Stimulated activated memory B cell treated with anti-CD40 and anti-IgM and Interleukin-4, amounts not matched to agents 10 μg/mL and 1 μg/mL and 100 μg/mL, for 72 hours (primary cell): ENCODE results near the gene NSL1.

Experiments used
- ATAC-seq: fragments of 150-1000 bp; cut with Tn5 transposase; 2 replicates; pipeline ENCODE4 v1.10.0; 2021
- H3K27ac Mint-ChIP-seq: one replicate; pipeline ENCODE4 v1.8.0; 2022; ENCODE audit warnings: mild to moderate bottlenecking, mixed read lengths
- H3K27me3 Mint-ChIP-seq: one replicate; pipeline ENCODE4 v1.8.0; 2022; ENCODE audit warnings: mixed read lengths
- H3K36me3 Mint-ChIP-seq: one replicate; pipeline ENCODE4 v1.8.0; 2022; ENCODE audit warnings: mixed read lengths
- H3K4me1 Mint-ChIP-seq: one replicate; pipeline ENCODE4 v1.8.0; 2022; ENCODE audit warnings: mixed read lengths
- H3K4me3 Mint-ChIP-seq: one replicate; pipeline ENCODE4 v1.8.0; 2022; ENCODE audit warnings: mild to moderate bottlenecking, moderate library complexity, mixed read lengths
- H3K9me3 Mint-ChIP-seq: one replicate; pipeline ENCODE4 v1.8.0; 2022; ENCODE audit warnings: mixed read lengths

Gene NSL1

GRCh38 chr1:212692774-212693644 is 98.6 kb downstream of the NSL1 start:
- Mint-ChIP-seq H3K36me3 (peaks cover 39% of the 10 kb centered on the region), H3K4me3 (no peak overlapping the region), H3K27me3 (peaks cover 17% of the 10 kb centered on the region), H3K9me3 (no peaks in the 10 kb centered on the region), H3K27ac (no peak overlapping the region), H3K4me1 (peaks cover 25% of the 10 kb centered on the region)
- ATAC-seq = no peak

- H3K36me3 Mint-ChIP-seq = peaks cover 33% of the 10 kb centered on the region
- H3K27me3 Mint-ChIP-seq = peaks cover 17% of the 10 kb centered on the region
- peaks cover 17% of the 10 kb centered on the region for H3K4me1 Mint-ChIP-seq
- H3K4me3 Mint-ChIP-seq = no peak overlapping the region
- no peak overlapping the region for H3K27ac Mint-ChIP-seq
- H3K9me3 Mint-ChIP-seq = no peaks in the 10 kb centered on the region
- ATAC-seq = peak; percentile 68
These were observed 100.0 kb downstream of the NSL1 start for GRCh38 chr1:212691561-212692071.

GRCh38 chr1:212690816-212691403 is 100.7 kb downstream of the NSL1 start:
- Mint-ChIP-seq H3K4me1 (peaks cover 10% of the 10 kb centered on the region), H3K36me3 (peaks cover 26% of the 10 kb centered on the region), H3K4me3 (no peak overlapping the region), H3K27me3 (peaks cover 15% of the 10 kb centered on the region), H3K27ac (no peak overlapping the region), H3K9me3 (no peaks in the 10 kb centered on the region)
- ATAC-seq = no peak

- Mint-ChIP-seq H3K4me3 (no peak overlapping the region), H3K9me3 (no peaks in the 10 kb centered on the region), H3K27me3 (peaks cover 8% of the 10 kb centered on the region), H3K4me1 (peaks cover 6% of the 10 kb centered on the region), H3K36me3 (peaks cover 17% of the 10 kb centered on the region), H3K27ac (no peak overlapping the region)
- ATAC-seq = no peak
These were observed 101.6 kb downstream of the NSL1 start for GRCh38 chr1:212689758-212690529.

GRCh38 chr1:212689196-212689725 is 102.3 kb downstream of the NSL1 start:
- Mint-ChIP-seq H3K27ac (no peak overlapping the region), H3K36me3 (peaks cover 18% of the 10 kb centered on the region), H3K27me3 (peaks cover 8% of the 10 kb centered on the region), H3K4me3 (no peak overlapping the region), H3K4me1 (peaks cover 11% of the 10 kb centered on the region), H3K9me3 (no peaks in the 10 kb centered on the region)
- ATAC-seq = no peak

GRCh38 chr1:212688341-212689047 is 103.1 kb downstream of the NSL1 start:
- H3K9me3 Mint-ChIP-seq = no peaks in the 10 kb centered on the region
- no peak overlapping the region for H3K27ac Mint-ChIP-seq
- peaks cover 8% of the 10 kb centered on the region for H3K27me3 Mint-ChIP-seq
- H3K4me3 Mint-ChIP-seq = no peak overlapping the region
- no peak for ATAC-seq
- H3K36me3 Mint-ChIP-seq = peaks cover 18% of the 10 kb centered on the region
- H3K4me1 Mint-ChIP-seq = peaks cover 18% of the 10 kb centered on the region

- Mint-ChIP-seq H3K4me3 (no peak overlapping the region), H3K36me3 (peaks cover 14% of the 10 kb centered on the region), H3K9me3 (no peaks in the 10 kb centered on the region), H3K27me3 (peaks cover 8% of the 10 kb centered on the region), H3K27ac (no peak overlapping the region), H3K4me1 (peaks cover 25% of the 10 kb centered on the region)
- ATAC-seq = no peak
These were observed 103.8 kb downstream of the NSL1 start for GRCh38 chr1:212687811-212688210.

- no peak overlapping the region for H3K27ac Mint-ChIP-seq
- peaks cover 14% of the 10 kb centered on the region for H3K36me3 Mint-ChIP-seq
- no peaks in the 10 kb centered on the region for H3K9me3 Mint-ChIP-seq
- H3K27me3 Mint-ChIP-seq = no peaks in the 10 kb centered on the region
- no peak for ATAC-seq
- H3K4me1 Mint-ChIP-seq = peaks cover 35% of the 10 kb centered on the region
- H3K4me3 Mint-ChIP-seq = no peak overlapping the region
These were observed 105.0 kb downstream of the NSL1 start for GRCh38 chr1:212686591-212686990.

GRCh38 chr1:212686069-212686468 is 105.5 kb downstream of the NSL1 start:
- Mint-ChIP-seq H3K9me3 (no peaks in the 10 kb centered on the region), H3K27ac (no peak overlapping the region), H3K4me1 (peaks cover 39% of the 10 kb centered on the region), H3K27me3 (no peaks in the 10 kb centered on the region), H3K36me3 (peaks cover 14% of the 10 kb centered on the region), H3K4me3 (no peak overlapping the region)
- ATAC-seq = no peak

- peaks cover 45% of the 10 kb centered on the region for H3K4me1 Mint-ChIP-seq
- no peaks in the 10 kb centered on the region for H3K27me3 Mint-ChIP-seq
- no peak overlapping the region for H3K27ac Mint-ChIP-seq
- peaks cover 14% of the 10 kb centered on the region for H3K36me3 Mint-ChIP-seq
- H3K9me3 Mint-ChIP-seq = no peaks in the 10 kb centered on the region
- ATAC-seq = no peak
- H3K4me3 Mint-ChIP-seq = no peak overlapping the region
These were observed 106.1 kb downstream of the NSL1 start for GRCh38 chr1:212685429-212685828.

GRCh38 chr1:212684521-212685090 is 107.0 kb downstream of the NSL1 start:
- H3K4me1 Mint-ChIP-seq = peaks cover 54% of the 10 kb centered on the region
- no peak overlapping the region for H3K4me3 Mint-ChIP-seq
- H3K9me3 Mint-ChIP-seq = no peaks in the 10 kb centered on the region
- ATAC-seq = no peak
- peak overlapping the region; percentile 88 for H3K27ac Mint-ChIP-seq
- no peaks in the 10 kb centered on the region for H3K27me3 Mint-ChIP-seq
- peaks cover 14% of the 10 kb centered on the region for H3K36me3 Mint-ChIP-seq

GRCh38 chr1:212684076-212684475 is 107.5 kb downstream of the NSL1 start:
- H3K4me1 Mint-ChIP-seq = peaks cover 59% of the 10 kb centered on the region
- H3K4me3 Mint-ChIP-seq = no peak overlapping the region
- peaks cover 14% of the 10 kb centered on the region for H3K36me3 Mint-ChIP-seq
- H3K9me3 Mint-ChIP-seq = no peaks in the 10 kb centered on the region
- ATAC-seq = no peak
- peak overlapping the region; percentile 88 for H3K27ac Mint-ChIP-seq
- H3K27me3 Mint-ChIP-seq = no peaks in the 10 kb centered on the region

- ATAC-seq = peak; percentile 66
These were observed 108.2 kb downstream of the NSL1 start for GRCh38 chr1:212683357-212683722.

GRCh38 chr1:212680680-212681389 is 110.7 kb downstream of the NSL1 start:
- Mint-ChIP-seq H3K36me3 (peaks cover 14% of the 10 kb centered on the region), H3K27ac (peak overlapping the region; percentile 44), H3K27me3 (no peaks in the 10 kb centered on the region), H3K4me3 (no peak overlapping the region), H3K9me3 (no peaks in the 10 kb centered on the region), H3K4me1 (peaks cover 80% of the 10 kb centered on the region)
- ATAC-seq = no peak

More at GRCh38 chr1:212683357-212683722, 108.2 kb downstream of the NSL1 start:
- peaks cover 66% of the 10 kb centered on the region for H3K4me1 Mint-ChIP-seq
- H3K27ac Mint-ChIP-seq = peak overlapping the region; percentile 88
- peaks cover 14% of the 10 kb centered on the region for H3K36me3 Mint-ChIP-seq
- peak overlapping the region; percentile 37 for H3K4me3 Mint-ChIP-seq
- no peaks in the 10 kb centered on the region for H3K9me3 Mint-ChIP-seq
- H3K27me3 Mint-ChIP-seq = no peaks in the 10 kb centered on the region
